NCI-H446 (cell line): ENCODE results near the gene UNC5B.
"Not testable (repeated sequence)": the region's sequence is repeated elsewhere in the genome, so short reads cannot be mapped to it uniquely, and the experiment has no call there.

Source experiments
- DNase-seq, 2 experiments: peaks; one replicate each; lab custom pipeline; 2025; lab: John Stamatoyannopoulos, UW

UNC5B gene

DNA sequence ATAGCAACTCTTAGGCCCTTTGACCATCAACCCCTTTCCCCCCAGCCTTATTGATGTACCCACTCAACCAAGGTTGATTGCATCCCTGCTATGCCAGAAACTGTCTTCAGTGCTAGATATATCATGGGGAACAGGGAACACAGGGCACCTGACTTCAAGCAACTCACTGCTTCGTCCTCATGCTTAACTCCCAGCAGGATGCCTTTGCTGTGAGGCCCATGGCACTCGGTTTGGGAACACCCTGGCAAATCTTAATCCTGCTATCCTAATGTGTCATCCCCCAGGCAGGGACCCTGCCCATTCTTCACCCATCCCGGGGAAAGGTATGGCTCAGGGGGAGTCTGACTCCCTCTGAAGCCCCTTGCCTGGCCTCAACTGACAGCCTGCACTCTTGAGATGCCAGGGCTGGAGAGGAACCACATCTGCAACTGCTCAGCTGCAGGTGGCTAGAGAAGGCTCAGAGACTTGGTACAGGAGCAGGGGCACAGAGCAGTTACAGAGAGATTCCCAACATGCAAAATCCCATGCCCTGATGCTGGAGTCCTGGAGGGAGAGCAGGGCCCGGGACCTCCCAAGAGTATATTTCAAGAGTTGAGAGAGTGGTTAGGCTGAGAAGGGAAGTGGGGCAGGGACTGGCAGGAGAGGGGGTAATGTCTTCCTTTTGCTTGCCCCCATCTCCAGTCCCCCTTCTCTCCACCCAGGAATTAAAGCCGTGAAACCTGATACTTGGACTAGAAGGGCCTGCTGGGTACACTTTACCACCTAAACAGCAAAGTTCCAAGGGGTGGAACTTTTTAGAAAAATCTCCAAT, 2.4 kb upstream of the UNC5B start:
- no peak for DNase-seq

DNA sequence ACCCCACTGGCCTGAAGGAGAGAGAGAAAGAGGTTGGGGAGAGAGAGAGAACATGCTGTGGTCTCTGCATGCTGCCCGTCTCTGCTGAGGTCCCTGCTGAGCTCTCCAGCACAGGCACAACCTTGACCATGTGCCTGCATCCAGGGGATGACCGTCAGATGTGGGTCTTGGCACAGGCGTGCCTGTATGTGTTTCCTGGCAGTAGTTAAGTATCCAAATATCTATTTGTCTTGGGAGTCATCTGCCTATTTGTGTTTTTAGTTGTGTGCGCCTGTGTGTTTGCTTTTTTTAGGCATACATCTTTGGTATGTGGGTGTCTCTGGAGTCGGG, 1.9 kb upstream of the UNC5B start:
- no peak for DNase-seq

DNA sequence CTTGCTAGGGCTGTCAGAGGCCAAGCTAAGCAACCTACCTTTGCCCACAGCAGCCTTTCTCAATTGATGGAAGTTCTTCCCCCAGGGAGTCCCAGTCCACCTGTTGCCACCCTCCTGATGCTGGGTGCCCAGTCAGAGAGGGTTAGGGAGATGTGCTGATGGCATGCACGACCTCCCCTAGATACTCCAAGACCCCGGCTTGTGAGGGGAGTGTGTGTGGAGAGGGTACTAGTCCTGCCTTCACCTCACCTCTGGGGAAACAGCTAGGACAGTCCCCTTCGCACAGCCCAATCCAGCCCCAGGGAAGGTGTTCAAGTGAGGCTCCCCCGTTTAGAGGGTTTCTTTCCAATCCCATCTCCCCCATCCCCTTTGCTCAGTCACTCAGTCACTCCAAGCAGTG, 1.3 kb upstream of the UNC5B start:
- no peak for DNase-seq

DNA sequence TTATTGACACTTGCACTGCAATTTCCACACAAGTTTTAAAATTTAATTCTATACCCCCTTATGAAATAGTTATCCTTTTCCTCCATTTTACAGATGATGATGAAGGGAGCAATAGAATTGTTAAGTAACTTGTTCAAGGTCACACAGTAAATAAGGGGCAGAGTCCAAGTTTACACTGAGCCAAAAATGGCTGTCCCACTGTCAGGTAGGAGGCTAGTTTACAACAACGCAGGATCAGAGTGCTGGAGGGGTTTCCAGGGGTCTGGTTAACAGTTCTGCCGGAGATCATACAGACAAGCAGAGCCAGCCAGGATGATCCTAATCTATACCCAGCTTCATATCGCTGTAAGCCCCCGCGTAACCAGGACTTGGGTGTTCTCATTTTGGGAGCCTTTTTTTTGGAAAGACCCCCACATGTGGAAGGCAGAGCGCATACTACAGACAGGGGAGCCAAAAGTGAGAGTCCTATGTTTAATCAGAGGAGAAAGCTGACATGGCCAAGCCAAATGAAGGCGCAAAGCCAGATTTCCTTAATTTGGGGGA, 524 bp upstream of the UNC5B start:
- DNase-seq = no peak

DNA sequence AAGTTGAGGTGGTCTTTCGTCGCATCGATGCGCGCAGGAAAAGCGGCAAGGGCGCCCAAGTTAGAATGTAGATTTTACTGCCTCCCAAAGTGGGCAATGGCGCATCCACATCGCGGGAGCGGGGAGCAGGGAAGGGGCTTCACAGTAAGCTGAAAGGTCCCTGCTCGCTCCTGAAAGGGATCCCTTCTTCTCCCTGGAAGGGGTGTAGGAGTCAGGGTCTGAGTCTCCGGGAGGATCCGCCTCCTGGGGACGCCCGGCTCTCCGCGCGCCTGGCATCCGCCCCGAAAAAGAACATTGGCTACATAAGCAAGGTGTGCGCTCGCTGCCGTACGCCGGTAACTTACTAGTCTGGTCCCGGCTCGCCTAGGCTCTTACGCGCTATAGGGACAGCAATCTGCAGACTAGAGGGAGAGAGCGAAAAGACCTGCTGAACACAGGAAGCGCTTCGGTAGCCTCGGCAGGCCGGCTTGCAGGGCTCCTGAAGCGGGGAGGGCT, 804 bp downstream of the UNC5B start:
- DNase-seq = peak in 1 of 2 experiments; percentile 17

DNA sequence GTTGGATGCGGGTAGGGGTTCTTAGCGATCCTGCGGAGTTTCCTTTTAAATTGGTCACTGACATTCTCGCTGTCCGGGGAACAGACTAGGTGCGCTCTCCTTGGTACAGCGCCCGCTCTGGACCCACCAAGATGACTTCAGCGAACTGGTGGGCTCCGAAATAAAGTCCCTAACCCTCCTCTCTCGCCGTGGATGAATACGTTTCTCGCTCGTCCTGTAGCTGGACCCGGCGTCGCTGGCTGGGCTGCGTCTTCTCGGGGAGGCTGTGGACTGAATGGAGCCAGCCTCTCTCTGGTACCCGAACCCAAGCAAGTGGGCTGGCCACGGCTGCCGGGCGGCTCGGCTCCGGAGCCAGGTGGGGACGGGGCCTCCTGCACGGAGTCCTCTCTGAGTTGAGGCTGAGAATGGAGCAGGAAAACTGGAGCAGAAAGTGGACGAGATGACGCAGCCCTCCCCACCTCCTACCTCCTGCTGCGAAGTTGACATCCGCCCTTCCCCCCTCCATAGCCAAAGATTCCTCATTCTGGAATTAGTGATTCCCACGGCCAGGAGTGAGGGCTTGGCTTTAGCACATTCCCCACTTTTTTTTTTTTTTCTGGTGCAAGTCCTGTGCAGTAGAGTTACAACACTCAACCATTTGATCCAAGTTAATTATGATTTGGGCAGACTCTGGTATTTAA, 1.5 kb downstream of the UNC5B start:
- peak in 1 of 2 experiments; percentile 36 for DNase-seq

DNA sequence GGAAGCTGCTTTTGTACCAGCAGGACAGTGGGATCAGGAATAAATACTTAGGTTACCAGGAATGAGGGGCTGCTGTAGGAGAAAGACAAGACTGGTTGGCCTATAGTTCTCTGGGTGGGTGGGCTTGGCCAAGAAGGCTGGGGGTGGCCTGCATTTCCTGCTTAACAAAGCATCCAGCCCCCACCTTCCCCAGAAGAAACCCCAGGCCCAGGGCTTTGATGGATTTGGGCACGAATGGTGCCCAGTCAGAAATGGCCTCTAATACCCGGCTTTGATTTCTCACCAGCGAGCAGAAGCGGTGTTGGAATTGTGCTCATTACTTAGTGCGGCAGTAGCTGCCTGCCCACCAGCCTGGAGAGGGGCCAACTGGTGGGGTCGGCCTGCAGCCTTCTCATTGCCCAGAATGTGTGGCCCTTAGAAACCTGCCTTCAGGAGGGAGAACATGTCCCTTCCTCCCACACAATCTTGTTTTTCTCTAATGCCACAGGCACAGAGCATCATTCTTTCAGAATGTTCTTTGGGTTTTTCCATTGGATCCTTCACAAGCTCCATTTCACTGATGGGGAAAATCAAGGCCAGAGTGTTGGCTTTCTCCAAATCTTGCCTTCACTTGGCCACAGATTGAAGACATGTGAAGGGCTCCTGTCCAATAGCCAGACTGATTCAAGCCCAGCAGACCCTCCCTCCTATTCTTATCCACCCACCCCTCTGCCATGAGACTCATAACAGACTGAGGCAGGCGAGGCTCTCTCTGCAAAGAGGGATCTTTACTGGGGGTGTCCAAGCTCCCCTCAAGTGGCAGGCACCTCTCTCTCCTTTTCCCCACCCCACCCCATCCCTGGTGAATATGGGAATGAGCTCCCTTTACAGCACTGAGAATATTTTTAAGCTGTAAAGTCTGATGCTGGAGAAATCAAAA, 2.5 kb downstream of the UNC5B start:
- no peak for DNase-seq

DNA sequence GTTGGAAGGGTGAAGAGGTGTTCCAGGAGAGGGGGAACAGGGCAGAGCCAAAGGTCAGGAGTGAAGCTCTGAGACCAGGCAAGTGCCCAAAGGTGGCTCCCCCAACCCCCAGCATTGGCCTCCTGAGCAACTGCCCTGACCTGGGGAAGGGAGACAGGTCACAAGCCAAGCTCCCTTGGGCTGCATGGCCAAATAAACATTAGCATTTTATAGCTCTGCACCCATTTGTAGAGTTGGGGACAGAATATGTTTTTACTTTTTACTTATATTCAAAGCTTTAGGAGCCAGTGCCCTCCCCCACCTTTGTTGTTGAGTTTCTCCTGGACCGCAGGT, 4.0 kb downstream of the UNC5B start:
- no peak for DNase-seq

DNA sequence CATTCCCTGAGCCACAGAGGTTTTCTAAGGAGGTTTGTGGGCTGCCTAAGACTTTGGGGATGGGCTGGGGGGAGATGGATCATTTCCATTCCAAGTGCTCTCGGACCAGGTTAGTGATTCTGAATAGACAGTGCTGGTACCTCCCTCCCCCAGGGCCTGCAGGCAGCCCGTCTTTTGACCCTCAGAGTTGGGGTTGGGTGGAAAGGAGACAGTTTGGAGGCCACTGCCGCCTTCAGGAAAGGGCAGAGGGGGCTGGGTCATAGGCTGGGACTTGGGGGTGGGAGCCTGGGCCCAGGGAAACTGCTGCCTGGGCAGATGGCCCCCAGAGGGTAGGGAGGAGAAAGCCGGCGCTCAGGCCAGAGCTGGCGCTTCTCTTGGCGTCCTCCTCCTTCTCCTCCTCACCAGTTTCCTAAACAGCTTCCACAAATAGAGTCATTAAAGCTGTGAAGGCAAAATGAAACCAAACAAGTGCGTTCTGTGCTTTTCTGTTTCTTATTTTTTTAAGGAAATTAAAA, 4.4 kb downstream of the UNC5B start:
- DNase-seq = no peak

DNA sequence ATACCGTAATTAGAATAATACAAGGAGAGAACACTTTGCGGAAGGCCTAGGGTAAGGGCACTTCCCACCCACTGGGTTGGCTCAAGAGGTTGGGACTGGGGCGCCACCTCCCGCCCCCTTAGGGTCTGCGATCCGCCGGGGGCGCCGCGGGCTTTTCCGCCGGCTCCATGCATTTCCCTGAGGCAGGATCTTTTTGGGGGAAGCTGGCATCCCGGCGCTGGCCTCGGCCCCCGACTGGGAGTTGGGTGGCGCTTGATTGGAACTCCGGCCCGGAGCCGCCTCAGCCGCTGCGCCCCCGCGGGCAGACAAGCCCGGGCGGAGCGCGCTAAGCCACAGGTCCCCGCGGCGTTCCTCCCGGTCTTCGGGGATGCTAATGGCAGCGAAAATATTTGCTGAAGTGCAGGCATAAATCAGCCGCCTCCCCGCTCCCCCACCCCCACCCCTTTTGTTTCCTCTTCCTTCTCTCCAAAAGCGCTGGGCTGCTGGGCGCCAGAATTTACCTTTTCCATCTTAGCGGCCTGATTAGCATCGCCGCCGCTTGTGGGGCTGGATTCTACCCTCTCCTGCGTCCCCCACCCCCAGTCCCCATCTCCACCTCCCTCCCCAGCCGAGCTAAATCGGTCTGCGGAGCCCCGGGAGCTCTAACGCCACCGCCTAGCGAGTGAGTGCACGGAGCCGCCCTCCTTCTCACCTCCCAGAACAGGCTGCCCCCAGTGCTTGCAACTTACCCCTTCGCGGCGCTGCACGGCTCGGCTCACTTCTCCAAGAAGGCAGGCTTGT, 5.1 kb downstream of the UNC5B start:
- no peak for DNase-seq

DNA sequence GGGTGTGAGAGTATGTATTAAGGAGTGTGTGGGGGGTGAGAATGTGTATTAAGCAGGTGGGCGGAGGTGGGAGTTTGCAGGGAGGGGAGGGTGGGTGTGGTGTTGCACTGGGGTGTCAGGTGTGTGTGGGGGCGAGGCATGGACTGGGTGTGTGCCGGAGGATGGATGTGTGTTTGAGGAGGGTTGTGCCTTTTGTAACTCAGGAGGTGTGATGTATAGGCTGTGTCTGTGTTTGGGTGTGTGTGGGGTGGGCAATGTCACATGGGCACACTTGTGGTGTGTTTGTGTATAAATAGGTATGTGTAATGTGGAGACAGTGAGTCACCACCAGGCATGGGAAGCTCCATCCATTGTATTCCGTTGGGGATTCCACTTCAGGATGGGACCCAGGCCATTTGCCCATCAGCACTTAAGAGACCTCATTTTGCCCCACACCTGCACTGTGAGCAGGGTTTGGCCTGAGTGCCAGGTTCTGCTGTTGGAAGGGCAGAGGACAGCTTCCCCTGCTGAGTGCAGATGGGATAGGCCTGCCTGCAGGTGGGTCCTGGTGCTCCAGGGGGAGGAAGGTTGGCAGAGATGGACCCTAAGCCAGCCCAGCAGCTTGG, 5.8 kb downstream of the UNC5B start:
- DNase-seq = no peak

DNA sequence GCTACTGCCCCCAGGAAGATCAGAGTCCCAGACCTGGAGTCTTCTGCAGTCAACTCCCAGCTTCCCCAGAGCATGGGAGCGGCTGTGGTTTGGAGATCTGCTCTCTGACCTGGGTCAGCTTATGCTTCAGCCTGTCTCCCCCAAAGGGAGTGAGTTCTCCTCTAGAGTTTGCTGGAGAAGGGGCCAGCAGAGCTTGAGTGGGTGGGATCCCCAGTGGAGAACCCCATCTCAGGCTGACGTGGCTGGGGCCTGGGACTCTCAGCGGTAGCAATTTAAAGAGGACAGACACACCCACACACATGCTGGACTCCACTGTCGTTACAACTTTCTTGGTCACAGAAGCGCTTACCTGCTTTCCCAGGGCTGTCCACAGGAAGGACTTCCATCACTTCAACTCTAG, 6.3 kb downstream of the UNC5B start:
- no peak for DNase-seq

DNA sequence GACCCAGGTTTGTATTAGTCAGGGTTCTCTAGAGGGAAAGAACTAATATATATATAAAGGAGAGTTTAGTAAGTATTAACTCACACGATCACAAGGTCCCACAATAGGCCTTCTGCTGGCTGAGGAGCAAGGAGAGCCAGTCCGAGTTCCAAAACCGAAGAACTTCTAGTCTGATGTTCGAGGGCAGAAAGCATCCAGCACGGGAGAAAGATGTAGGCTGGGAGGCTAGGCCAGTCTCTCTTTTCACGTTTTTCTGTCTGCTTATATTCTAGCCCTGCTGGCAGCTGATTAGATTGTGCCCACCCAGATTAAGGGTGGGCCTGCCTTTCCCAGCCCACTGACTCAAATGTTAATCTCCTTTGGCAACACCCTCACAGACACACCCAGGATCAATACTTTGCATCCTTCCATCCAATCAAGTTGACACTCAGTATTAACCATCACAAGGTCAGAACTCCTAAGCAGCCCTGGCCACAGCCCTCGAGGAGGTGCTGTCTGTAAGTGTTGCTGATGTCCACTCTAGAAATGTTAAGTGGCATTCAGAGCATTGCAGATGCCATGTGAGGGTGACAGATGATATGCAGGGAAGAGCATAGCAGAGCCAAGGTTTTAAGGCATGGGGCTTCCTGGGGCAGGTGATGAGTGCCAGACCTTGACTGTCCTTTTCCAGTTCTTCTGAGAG, 7.0 kb downstream of the UNC5B start:
- not testable (repeated sequence) for DNase-seq

DNA sequence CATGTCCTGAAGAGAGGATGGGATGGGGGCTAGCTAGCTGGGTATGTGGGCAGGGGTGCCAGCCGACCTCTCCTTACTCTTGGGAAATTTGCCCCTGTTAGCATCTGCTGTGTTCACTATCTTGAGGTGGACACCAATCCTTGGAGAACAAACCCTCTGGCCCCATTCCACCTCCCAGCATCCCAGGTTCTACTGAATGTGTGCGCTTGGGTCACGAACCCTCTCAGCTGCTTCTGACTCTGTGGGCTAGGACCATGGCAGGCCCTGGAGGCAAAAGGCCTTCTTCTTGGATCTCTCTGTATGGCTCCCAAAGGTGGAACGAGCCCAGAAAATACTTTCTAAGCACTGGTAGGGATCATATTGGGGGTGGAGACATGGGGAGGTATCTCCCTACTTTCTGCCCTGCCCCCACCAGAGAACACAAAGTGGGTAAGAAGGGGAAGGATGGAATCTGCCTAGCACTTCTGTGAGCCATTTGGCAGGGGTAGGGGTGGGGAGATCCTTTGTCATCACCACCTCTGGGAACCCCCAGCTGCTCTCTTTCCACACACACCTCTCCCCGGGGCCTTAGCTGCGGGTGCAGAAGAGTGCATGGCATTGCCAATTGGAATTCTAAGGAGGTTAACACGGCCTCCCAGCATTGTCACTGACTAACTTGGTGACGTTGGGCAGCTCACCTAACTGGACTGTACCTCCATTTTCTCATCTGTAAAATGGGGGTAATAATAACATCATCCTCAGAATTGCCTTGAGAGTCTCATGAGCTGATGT, 7.7 kb downstream of the UNC5B start:
- no peak for DNase-seq

DNA sequence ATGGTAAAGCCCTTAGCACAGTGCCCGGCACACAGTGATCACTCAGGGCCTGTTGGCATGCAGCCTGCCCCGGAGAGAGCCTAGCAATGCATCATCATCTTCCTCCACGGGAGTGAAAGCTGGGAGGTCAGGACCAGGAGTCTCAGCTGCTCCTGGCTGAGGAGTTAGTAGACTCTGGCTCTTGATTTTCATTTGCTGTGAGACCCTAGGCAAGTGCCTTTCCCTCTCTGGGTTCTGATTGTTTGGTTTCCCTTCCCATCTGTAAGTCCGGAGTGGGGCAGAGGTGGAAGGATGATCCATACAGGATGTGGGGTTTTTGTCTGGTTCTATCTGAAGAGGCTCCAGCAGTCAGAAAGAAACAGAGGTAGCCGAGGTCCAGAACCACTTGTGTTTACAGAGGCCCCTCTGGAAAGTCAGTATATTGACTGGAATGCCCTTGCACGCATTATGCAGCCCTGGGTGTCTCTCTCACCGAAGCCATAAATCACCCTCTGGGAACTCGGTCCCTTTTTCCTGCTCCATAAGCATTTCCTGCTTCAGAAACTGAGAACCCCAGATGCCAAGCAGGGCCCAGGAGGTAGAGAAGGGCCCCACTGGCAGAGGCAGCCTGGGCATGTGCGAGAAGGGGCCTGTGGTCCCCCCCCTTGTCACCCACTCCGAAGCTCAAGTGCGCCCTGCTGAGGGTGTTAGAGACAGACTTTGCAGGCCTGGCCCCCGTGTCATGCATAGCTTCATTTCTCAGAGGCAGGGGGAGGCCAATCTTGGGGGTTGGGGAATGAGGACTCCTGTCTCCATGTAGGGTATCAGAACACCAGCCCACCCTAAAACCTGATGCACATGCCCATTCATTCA, 8.5 kb downstream of the UNC5B start:
- DNase-seq = no peak

DNA sequence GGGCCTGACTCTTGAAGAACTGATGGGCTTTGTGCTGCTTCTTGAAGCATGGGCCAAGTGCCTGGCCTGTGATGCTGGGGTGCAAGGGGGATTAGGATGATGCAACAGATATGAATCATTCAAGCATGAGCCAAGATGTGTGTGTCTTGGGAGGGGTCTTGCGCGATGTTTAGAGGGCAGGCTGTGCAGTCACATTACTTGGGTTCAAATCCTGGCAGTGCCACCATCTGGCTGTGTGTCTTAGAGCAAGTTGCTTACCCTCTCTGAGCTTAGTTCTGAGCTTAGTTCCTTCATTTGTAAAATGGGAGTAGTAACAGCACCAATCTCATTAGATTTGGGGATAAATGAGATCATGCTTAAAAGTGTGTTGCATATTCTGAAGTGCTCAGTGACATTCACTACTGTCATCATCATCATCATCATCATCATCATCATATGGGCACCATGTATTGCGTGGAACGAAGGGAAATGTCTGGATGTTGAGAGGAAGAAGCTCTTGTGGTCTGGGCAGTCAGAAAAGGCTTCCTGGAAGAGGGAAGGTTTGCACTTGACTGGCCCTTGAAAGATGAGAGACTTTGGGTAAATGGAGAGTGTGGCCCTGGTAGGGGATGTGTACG, 9.3 kb downstream of the UNC5B start:
- no peak for DNase-seq

DNA sequence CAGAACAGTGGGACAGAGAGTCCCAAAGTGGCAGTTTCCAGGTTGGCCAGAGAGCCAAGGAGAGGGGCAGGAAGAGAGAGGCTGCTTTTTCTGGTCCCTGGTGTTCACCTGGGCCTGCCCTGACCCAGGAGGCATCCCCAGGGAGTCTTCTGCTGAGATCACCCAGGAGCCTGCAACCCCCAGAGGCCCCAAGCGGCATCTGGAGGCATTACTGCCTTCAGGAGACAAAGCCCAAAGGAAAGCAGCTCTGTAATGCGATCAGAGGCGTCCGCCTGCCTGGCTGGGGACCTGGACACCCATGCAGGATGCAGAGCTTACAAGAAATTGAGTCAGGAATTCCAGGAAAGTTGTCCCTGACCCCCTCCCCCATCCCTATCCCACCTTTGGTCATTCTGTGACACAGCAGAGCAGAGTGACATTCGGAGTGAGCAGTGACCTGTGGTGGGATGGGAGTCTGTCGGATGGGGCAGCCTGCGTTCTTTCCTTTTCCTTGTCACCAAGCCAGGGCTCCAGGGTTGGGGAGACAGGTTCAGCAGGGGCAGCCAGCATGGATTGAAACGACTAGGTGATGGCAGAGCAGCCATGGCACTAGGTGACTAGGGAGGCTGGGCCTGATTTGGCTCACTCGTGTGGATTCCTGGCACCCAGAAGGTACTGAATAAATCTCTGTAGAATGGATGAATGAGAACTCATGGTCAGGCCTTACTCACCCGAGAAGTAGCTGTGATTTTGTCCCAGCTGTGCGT, 10.4 kb downstream of the UNC5B start:
- no peak for DNase-seq
